Breast epithelium (tissue), 4 donors: ENCODE measurements around the gene GRIK4. TPM values are rescaled to one million over a fixed set of nuclear protein-coding genes. Genes with fewer than 3 reads are reported as not detected.

Experiments
- DNase-seq, 2 donors: peaks; one replicate each; pipeline ENCODE4 v3.0.0-alpha.2; 2019; ENCODE audit warnings: low spot score in 2 of 2
- H3K27ac ChIP-seq, 2 donors: fragments of 200-600 bp; sonication (generic) in 1 of 2; one replicate each; pipeline ENCODE4 v1.5.1; 2016 to 2019; ENCODE audit warnings: mild to moderate bottlenecking in 1 of 2
- H3K27me3 ChIP-seq, 2 donors: fragments of 200-600 bp; sonication (generic) in 1 of 2; one replicate each; pipeline versions ENCODE4 v1.5.1 to v1.6.0; 2017 to 2019; ENCODE audit warnings: control low read depth in 1 of 2, mild to moderate bottlenecking in 1 of 2
- H3K36me3 ChIP-seq: fragments of 200-600 bp; one replicate; pipeline ENCODE4 v1.5.1; 2019
- H3K4me1 ChIP-seq, 2 donors: fragments of 200-600 bp; sonication (generic); one replicate each; pipeline ENCODE4 v1.5.1; 2016 to 2019; ENCODE audit warnings: control low read depth in 1 of 2
- H3K4me3 ChIP-seq, 3 donors: fragments of 200-600 bp; sonication (generic); 1 replicate in 2 of 3; 2 replicates in 1 of 3; pipeline ENCODE4 v1.5.1; 2016 to 2019; ENCODE audit warnings: mild to moderate bottlenecking in 3 of 3, moderate library complexity in 2 of 3
- H3K9me3 ChIP-seq, 2 donors: fragments of 200-600 bp; sonication (generic) in 1 of 2; one replicate each; pipeline ENCODE4 v1.5.1; 2016 to 2019; ENCODE audit warnings: control low read depth in 1 of 2
- CTCF ChIP-seq, 3 donors: fragments of 450-650 bp; IDR thresholded peaks; one replicate each; pipeline ENCODE4 v1.5.1; 2016 to 2017; ENCODE audit warnings: antibody characterized with exemption in 3 of 3, mild to moderate bottlenecking in 3 of 3, moderate library complexity in 3 of 3
- POLR2A ChIP-seq: fragments of 450-650 bp; IDR thresholded peaks from one replicate; pipeline ENCODE4 v1.6.1; 2016; ENCODE audit warnings: antibody characterized with exemption, mild to moderate bottlenecking, moderate library complexity
- POLR2AphosphoS5 ChIP-seq, 3 donors: sonication (generic); formaldehyde crosslinking; IDR thresholded peaks; one replicate each; pipeline ENCODE4 v1.6.1; 2017; ENCODE audit warnings: antibody characterized with exemption in 3 of 3
- intact Hi-C: fragments of 100-400 bp; cut with DNase I; formaldehyde crosslinking; loops from one replicate; pipeline ENCODE4 v1.15.1; 2023; ENCODE audit warnings: low total_unique reads
- total RNA-seq, 3 donors: library from RNA; depleted of rRNA; stranded (reverse); fragments of >200 nt; gene quantifications; one replicate each; pipeline ENCODE4 v1.1.0, GENCODE V29; 2016

The GRIK4 gene
- total RNA-seq, 3 donors from 2014 or later: 0.29 to 0.66 TPM; not detected in 1

- intact Hi-C loops: no loop called here
- no peak for DNase-seq
- Histone ChIP-seq H3K9me3 (no peaks in the 10 kb centered on the region), H3K4me3 (no peak overlapping the region), H3K27me3 (no peaks in the 10 kb centered on the region), H3K27ac (no peak overlapping the region), H3K36me3 (no peaks in the 10 kb centered on the region), H3K4me1 (no peaks in the 10 kb centered on the region)
- TF ChIP-seq POLR2A (no peak), CTCF (IDR thresholded peaks at IDR 0.05) (no peak), POLR2AphosphoS5 (IDR thresholded peaks at IDR 0.05) (no peak)
Observed at GRCh38 chr11:120932305-120932915, 420.9 kb downstream of the GRIK4 start.

GRCh38 chr11:120936356-120936755 lies 424.8 kb downstream of the GRIK4 start:
- H3K27me3 ChIP-seq: no peaks in the 10 kb centered on the region
- no peaks in the 10 kb centered on the region for H3K36me3 ChIP-seq
- no peaks in the 10 kb centered on the region for H3K4me1 ChIP-seq
- H3K9me3 ChIP-seq: no peaks in the 10 kb centered on the region
- TF ChIP-seq POLR2AphosphoS5 (IDR thresholded peaks at IDR 0.05) (no peak), POLR2A (no peak), CTCF (IDR thresholded peaks at IDR 0.05) (no peak)
- H3K4me3 ChIP-seq: no peak overlapping the region
- no peak for DNase-seq
- intact Hi-C loops: no loop called here
- no peak overlapping the region for H3K27ac ChIP-seq

- DNase-seq: no peak
- H3K27ac ChIP-seq: no peak overlapping the region
- no peak overlapping the region for H3K4me3 ChIP-seq
- H3K9me3 ChIP-seq: no peaks in the 10 kb centered on the region
- no peaks in the 10 kb centered on the region for H3K27me3 ChIP-seq
- no peaks in the 10 kb centered on the region for H3K36me3 ChIP-seq
- intact Hi-C loops: no loop called here
- TF ChIP-seq POLR2AphosphoS5 (IDR thresholded peaks at IDR 0.05): no peak
- no peak for TF ChIP-seq CTCF (IDR thresholded peaks at IDR 0.05)
- no peak for TF ChIP-seq POLR2A
- no peaks in the 10 kb centered on the region for H3K4me1 ChIP-seq
Observed at GRCh38 chr11:120937501-120937900, 426.0 kb downstream of the GRIK4 start.

- TF ChIP-seq POLR2A: no peak
- no peak for TF ChIP-seq POLR2AphosphoS5 (IDR thresholded peaks at IDR 0.05)
- no peak for TF ChIP-seq CTCF (IDR thresholded peaks at IDR 0.05)
- Histone ChIP-seq H3K36me3 (no peaks in the 10 kb centered on the region), H3K27me3 (no peaks in the 10 kb centered on the region), H3K27ac (no peak overlapping the region), H3K9me3 (no peaks in the 10 kb centered on the region), H3K4me1 (no peaks in the 10 kb centered on the region), H3K4me3 (no peak overlapping the region)
- DNase-seq: no peak
- intact Hi-C loops: no loop called here
Observed at GRCh38 chr11:120938260-120938659, 426.7 kb downstream of the GRIK4 start.

GRCh38 chr11:120940160-120940848 lies 428.8 kb downstream of the GRIK4 start:
- Histone ChIP-seq H3K36me3 (no peaks in the 10 kb centered on the region), H3K4me1 (no peaks in the 10 kb centered on the region), H3K9me3 (peaks cover 9 to 14% of the 10 kb centered on the region in 2 donors), H3K27me3 (no peaks in the 10 kb centered on the region), H3K4me3 (no peak overlapping the region), H3K27ac (no peak overlapping the region)
- intact Hi-C loops: no loop called here
- TF ChIP-seq CTCF (IDR thresholded peaks at IDR 0.05) (no peak), POLR2AphosphoS5 (IDR thresholded peaks at IDR 0.05) (no peak), POLR2A (no peak)
- DNase-seq: no peak
